Subcutaneous abdominal adipose tissue (tissue), 5 donors: ENCODE results near the gene UQCR11.
"Not testable (repeated sequence)": the region's sequence is repeated elsewhere in the genome, so short reads cannot be mapped to it uniquely, and the experiment has no call there.

Experiments
- H3K27ac ChIP-seq: one replicate; pipeline ENCODE4 v1.7.0; 2013; ENCODE audit warnings: low read depth, mild to moderate bottlenecking, inconsistent platforms, low read length, moderate library complexity
- H3K27me3 ChIP-seq, 5 donors: one replicate each; pipeline ENCODE4 v1.7.0; 2013; ENCODE audit warnings: low read length in 5 of 5, inconsistent platforms in 1 of 5; ENCODE audit not compliant: control insufficient read depth in 5 of 5, insufficient read depth in 4 of 5
- H3K36me3 ChIP-seq, 5 donors: one replicate each; pipeline ENCODE4 v1.7.0; 2013; ENCODE audit warnings: low read length in 5 of 5; ENCODE audit not compliant: control insufficient read depth in 5 of 5, insufficient read depth in 5 of 5
- H3K4me1 ChIP-seq, 5 donors: one replicate each; pipeline ENCODE4 v1.7.0; 2013; ENCODE audit warnings: low read length in 5 of 5, mild to moderate bottlenecking in 3 of 5, moderate library complexity in 1 of 5; ENCODE audit not compliant: control insufficient read depth in 5 of 5, insufficient read depth in 5 of 5
- H3K4me3 ChIP-seq, 5 donors: one replicate each; pipeline ENCODE4 v1.7.0; 2013; ENCODE audit warnings: low read length in 5 of 5, low read depth in 1 of 5
- H3K9ac ChIP-seq, 5 donors: one replicate each; pipeline ENCODE4 v1.7.0; 2013; ENCODE audit warnings: low read length in 5 of 5, mild to moderate bottlenecking in 4 of 5, moderate library complexity in 3 of 5
- H3K9me3 ChIP-seq, 5 donors: one replicate each; pipeline ENCODE4 v1.7.0; 2013; ENCODE audit warnings: low read length in 5 of 5; ENCODE audit not compliant: control insufficient read depth in 5 of 5
- donor health status: healthy.
- donor health status: healthy.
- donor health status: healthy.
- donor health status: healthy.
- donor health status: healthy.

The UQCR11 gene

GRCh38 chr19:1648920-1649541, 43.8 kb upstream of the UQCR11 start:
- Histone ChIP-seq H3K4me3 (no peak overlapping the region), H3K9me3 (no peaks in the 10 kb centered on the region), H3K27me3 (no peaks in the 10 kb centered on the region), H3K9ac (no peak overlapping the region), H3K4me1 (peaks cover 0 to 18% (median 15%) of the 10 kb centered on the region in 5 donors), H3K27ac (no peak overlapping the region), H3K36me3 (peaks cover 0 to 49% (median 15%) of the 10 kb centered on the region in 5 donors)

GRCh38 chr19:1648459-1648849, 43.2 kb upstream of the UQCR11 start:
- Histone ChIP-seq H3K36me3 (peaks cover 0 to 54% (median 19%) of the 10 kb centered on the region in 5 donors), H3K9ac (no peak overlapping the region), H3K4me1 (peaks cover 0 to 18% (median 15%) of the 10 kb centered on the region in 5 donors), H3K27me3 (no peaks in the 10 kb centered on the region), H3K27ac (no peak overlapping the region), H3K4me3 (no peak overlapping the region), H3K9me3 (no peaks in the 10 kb centered on the region)

GRCh38 chr19:1647501-1648458, 42.5 kb upstream of the UQCR11 start:
- no peaks in the 10 kb centered on the region for H3K27me3 ChIP-seq
- H3K9ac ChIP-seq: no peak overlapping the region
- H3K27ac ChIP-seq: no peak overlapping the region
- H3K36me3 ChIP-seq: peaks cover 0 to 60% (median 21%) of the 10 kb centered on the region in 5 donors
- no peaks in the 10 kb centered on the region for H3K9me3 ChIP-seq
- H3K4me1 ChIP-seq: peaks cover 0 to 15% (median 15%) of the 10 kb centered on the region in 5 donors
- no peak overlapping the region for H3K4me3 ChIP-seq

GRCh38 chr19:1646659-1647453, 41.6 kb upstream of the UQCR11 start:
- Histone ChIP-seq H3K27ac (no peak overlapping the region), H3K36me3 (peaks cover 0 to 68% (median 30%) of the 10 kb centered on the region in 5 donors), H3K9ac (no peak overlapping the region)

GRCh38 chr19:1646149-1646548, 40.9 kb upstream of the UQCR11 start:
- Histone ChIP-seq H3K4me3 (no peak overlapping the region), H3K9ac (no peak overlapping the region), H3K4me1 (peaks cover 0 to 12% (median 11%) of the 10 kb centered on the region in 5 donors), H3K36me3 (peaks cover 0 to 73% (median 32%) of the 10 kb centered on the region in 5 donors), H3K9me3 (no peaks in the 10 kb centered on the region), H3K27me3 (no peaks in the 10 kb centered on the region), H3K27ac (no peak overlapping the region)

More at GRCh38 chr19:1646659-1647453, 41.6 kb upstream of the UQCR11 start:
- peaks cover 0 to 15% (median 15%) of the 10 kb centered on the region in 5 donors for H3K4me1 ChIP-seq
- no peak overlapping the region for H3K4me3 ChIP-seq
- no peaks in the 10 kb centered on the region for H3K27me3 ChIP-seq
- H3K9me3 ChIP-seq: no peaks in the 10 kb centered on the region

GRCh38 chr19:1645299-1645698, 40.0 kb upstream of the UQCR11 start:
- Histone ChIP-seq H3K36me3 (peaks cover 0 to 73% (median 32%) of the 10 kb centered on the region in 5 donors), H3K27me3 (no peaks in the 10 kb centered on the region), H3K4me1 (peaks cover 0 to 4% (median 2%) of the 10 kb centered on the region in 5 donors), H3K9ac (no peak overlapping the region), H3K4me3 (no peak overlapping the region), H3K9me3 (no peaks in the 10 kb centered on the region), H3K27ac (no peak overlapping the region)

GRCh38 chr19:1644070-1644469, 38.8 kb upstream of the UQCR11 start:
- Histone ChIP-seq H3K36me3 (peaks cover 0 to 73% (median 37%) of the 10 kb centered on the region in 5 donors), H3K4me3 (no peak overlapping the region), H3K27me3 (no peaks in the 10 kb centered on the region), H3K27ac (no peak overlapping the region), H3K4me1 (no peaks in the 10 kb centered on the region), H3K9me3 (no peaks in the 10 kb centered on the region), H3K9ac (no peak overlapping the region)

GRCh38 chr19:1640893-1641448, 35.7 kb upstream of the UQCR11 start:
- not testable (repeated sequence) for H3K4me1 ChIP-seq, H3K27me3 ChIP-seq, H3K4me3 ChIP-seq, H3K27ac ChIP-seq, H3K9me3 ChIP-seq, H3K9ac ChIP-seq
- H3K36me3 ChIP-seq: peaks cover 0 to 72% (median 34%) of the 10 kb centered on the region in 5 donors

GRCh38 chr19:1636325-1637236, 31.3 kb upstream of the UQCR11 start:
- Histone ChIP-seq H3K9me3 (peaks cover 0 to 4% (median 3%) of the 10 kb centered on the region in 5 donors), H3K27ac (no peak overlapping the region), H3K9ac (no peak overlapping the region), H3K36me3 (peaks cover 0 to 57% (median 24%) of the 10 kb centered on the region in 5 donors), H3K27me3 (no peaks in the 10 kb centered on the region), H3K4me3 (no peak overlapping the region), H3K4me1 (no peaks in the 10 kb centered on the region)
